HuH-7 (cell line): ENCODE measurements around the gene QRFP.
"Not testable (repeated sequence)": the region's sequence is repeated elsewhere in the genome, so short reads cannot be mapped to it uniquely, and the experiment has no call there.

Source experiments
- DNase-seq: peaks from one replicate; pipeline ENCODE4 v3.0.0; 2011; ENCODE audit warnings: low spot score

QRFP gene

DNA sequence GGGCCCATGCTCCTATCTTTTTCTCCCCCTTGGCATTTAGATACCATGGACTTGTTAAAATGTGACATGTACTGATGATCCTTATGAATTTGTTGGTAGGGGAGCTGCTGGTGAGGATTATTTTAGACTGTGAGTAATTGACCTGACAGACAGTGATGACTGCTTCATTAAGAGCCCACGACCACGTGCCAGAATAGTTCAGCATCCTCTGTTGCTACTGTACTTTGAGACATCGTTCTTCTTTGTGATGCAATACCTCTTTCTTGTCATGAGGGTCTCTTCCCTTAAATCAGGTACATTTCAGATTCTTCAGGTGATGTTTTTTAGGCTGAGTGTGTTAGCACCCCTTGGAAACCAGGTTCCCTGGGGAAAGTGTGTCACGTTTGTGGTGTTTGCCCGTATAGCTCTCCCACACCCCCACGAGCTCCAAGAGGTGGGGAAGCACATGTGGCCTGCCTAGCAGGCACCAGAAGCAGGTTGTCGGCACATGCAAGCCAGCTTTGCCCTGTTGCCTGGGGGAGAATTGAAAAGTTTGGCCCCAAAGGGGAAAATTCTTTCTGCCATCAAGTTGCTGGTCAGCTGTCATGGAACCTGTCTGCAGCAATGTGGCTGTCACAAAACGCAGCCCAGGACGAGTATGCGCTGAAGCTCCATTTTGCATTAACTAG lies 25.1 kb downstream of the QRFP start:
- DNase-seq: no peak

DNA sequence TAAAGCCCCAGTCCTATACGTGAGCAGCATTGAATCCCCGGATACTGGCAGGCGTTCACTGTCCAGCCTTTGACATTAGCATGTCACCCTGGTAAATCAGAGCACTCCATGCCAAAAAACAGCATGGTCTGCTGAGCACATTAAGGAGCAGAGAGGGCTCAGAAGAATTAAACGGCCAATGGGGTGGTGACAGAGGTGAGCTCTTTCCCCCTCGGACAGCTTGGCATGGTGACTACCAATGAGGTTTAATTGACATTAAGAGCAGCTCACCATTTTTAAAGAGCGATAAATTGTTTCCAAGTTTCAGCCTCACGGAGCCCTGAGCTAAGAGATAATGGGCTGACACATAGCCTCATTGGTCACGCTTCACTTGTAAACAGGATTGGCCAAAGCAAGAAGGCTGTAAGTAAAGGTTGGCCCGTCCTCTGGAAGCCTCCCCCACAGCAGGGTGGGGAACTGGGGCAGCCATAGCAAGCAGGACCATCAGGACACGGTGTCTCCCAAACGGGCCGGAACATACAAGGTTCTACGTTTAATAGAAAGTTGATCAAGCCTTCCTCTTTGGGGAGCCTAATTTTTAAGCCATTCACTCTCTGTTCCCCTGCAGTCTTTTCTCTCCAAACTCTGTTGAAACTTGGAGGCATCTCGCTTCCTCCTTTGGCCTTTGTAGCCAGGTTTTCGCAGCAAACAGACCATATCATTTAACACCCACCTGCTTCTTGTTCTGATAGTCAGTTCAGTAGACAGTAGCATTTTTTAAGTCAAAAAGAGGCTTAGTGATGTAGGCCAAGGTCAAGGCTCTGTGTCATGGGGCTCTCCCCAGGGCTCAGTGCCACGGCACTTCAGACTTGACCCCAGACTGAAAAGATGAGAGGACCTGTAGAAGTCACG lies 25.9 kb downstream of the QRFP start:
- DNase-seq: no peak

DNA sequence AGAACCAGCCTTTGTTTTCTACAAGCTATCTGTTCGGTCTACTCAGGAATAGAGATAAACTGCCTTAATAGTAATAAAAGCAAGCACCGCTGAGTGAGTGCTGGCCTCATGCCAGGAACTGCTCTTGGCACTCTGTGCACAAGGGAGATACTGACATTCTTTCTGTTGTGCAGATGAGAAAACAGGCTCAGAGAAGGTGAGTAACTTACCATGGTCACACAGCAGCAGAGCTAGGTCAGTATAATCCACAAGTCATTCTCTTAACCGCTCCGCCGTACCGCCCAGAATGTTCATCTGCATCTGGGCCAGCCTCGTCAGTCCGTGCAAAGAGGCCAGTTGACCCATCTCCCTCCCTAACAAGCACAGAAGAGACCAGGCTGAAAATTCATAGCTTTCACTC lies 27.4 kb downstream of the QRFP start:
- no peak for DNase-seq

DNA sequence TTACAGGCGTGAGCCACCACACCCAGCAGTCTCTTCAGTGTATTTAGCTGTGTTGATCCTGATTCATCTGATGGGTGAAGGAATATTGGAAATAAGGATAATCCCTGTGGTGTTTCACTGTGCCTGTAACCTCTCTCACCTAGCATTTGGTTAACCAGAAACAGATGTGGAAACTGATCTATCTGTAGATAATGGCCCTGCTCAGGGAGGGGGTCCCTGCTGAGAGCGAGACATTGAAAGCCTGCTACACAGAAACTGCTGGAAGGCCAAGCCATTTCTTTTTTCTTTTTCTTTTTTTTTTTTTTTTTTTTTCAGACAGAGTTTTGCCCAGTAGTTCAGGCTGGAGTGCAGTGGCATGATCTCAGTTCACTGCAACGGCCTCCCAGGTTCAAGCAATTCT lies 28.4 kb downstream of the QRFP start:
- DNase-seq: no peak

DNA sequence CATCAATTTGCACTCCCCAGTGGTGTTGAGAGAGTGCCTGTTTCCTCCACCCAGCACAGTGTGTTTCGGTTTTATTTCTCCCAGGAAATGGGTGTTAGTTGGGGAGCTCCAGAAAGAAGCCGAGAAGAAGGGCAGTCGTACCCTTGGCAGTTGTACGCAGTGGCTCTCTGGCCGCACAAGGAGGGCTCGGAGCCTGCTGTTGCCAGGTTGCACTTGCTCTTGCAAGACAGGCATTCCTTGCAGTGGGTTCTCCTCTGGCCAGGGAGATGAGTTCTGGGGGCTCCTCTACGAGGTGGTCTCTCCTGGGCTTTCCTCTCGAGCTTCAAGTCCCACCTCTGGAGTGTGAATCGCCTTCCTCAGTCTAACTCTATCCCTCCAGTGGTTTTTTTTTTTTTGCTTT lies 29.1 kb downstream of the QRFP start:
- no peak for DNase-seq

DNA sequence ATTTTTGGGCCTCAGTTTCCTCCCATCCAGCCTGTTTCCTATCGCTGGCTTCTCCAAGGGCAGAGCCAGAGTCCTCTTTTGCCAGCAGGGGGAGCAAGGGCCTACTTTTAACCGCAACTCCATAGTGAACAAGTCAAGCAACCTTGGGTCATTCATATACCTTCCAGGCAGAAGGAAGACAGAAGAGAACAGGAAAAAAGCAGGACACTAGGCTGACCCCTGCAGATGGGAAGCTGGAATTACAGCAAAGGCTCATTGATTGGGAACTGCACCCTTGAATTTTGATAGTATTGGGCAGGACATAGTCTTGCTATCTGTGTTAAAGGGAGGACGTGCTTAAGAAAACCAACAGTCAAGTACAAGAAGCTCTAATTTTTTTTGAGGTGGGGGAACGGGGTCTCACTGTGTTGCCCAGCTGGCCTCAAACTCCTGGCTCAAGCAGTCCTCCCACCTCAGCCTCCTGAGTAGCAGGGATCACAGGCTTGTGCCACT lies 30.1 kb downstream of the QRFP start:
- peak; percentile 79 for DNase-seq

DNA sequence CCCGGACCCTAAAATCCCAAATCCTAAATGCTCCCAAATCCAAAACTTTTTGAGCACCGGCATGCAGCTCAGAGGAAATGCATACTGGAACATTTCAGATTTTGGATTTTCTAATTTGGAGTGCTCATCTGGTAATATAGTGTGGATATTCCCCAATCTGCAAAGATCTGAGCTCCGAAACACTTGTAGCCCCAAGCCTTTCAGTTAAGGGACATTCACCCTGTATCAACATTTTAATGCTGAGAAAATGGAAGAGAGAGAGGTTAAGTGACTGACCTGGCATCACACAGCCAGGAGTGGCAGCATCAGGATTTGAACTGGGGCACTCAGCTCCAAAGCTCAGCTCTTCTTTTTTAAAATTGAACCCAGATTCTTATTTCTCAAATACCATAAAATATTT lies 30.7 kb downstream of the QRFP start:
- DNase-seq: no peak

DNA sequence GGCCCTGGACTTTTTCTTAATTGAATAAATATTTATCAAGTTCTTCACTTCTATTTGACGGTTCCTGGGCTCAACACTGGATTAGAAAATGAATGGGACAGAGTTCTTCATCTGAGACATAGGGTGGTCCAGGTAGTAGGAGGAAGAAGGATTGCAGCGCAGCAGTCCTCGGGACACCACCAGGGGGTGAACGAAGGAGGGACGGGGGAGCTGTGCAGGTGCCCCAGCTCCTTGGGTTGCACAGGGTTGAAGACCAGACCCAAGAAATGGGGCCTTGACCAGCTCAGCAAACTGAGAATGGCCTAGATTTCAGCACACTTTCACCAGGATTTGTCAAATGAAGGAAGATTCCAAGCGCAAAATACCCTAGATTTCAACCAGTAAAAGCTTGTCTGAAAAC lies 32.1 kb downstream of the QRFP start:
- DNase-seq: no peak

DNA sequence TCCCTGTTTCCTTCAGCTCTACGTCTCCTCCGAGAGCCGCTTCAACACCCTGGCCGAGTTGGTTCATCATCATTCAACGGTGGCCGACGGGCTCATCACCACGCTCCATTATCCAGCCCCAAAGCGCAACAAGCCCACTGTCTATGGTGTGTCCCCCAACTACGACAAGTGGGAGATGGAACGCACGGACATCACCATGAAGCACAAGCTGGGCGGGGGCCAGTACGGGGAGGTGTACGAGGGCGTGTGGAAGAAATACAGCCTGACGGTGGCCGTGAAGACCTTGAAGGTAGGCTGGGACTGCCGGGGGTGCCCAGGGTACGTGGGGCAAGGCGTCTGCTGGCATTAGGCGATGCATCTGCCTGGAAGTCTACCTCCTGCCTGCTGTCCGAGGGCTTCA lies 33.9 kb downstream of the QRFP start:
- no peak for DNase-seq

DNA sequence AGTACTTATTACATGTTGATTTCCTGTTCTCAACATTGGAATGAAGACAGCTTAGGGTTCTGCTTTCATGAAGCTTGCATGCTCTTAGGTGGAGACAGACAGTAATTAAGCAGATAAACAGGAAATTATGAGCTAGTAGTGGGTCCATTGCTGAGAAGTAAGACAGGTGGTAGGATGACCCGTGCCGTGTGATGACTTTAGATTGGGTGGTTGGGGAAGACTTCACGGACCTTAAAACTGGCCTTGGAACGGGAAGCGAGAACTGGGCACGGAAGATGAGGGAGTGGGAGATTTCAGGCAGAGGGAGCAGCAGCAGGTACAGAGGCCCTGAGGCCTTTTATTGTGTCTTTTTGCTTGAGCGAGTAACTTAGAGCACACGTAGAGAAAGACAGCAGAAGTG lies 34.4 kb downstream of the QRFP start:
- no peak for DNase-seq

DNA sequence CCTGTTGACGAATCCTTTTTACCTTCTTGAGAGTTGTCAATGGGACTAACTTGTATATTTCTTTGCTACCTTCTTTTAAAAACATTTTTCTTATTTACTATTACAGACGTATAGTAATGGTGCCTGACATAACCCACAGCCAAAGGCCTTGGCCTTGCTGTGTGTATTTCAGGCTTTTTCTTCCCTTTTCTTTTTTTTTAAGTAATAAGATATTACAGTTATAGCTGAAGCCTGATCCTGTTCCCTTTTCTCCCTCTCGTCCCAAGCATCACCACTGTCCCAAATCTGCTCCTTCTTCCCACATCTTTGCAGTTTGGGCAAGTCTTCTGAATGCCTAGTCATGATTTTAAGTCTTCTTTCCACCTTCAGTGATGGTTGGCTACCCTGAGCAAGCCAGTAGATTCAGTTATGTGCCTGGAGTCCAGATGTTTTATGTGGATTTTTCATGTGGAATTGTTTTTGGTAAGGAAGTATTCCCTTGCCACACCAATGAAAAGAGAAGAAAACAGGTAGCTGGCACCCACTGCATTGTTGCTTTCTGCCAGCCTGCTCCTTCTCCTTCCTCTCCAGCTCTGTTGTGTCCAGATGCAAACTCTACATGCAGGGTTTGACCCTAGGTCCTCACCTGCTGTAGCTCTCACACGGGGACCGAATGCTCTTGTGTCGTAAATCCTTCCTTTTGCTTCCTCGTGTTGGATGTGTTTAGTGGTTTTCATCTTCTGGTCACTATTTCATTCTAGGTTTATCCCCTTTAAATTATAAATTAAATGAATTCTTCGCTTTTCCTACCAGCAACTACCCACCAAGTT lies 35.0 kb downstream of the QRFP start:
- DNase-seq: no peak

DNA sequence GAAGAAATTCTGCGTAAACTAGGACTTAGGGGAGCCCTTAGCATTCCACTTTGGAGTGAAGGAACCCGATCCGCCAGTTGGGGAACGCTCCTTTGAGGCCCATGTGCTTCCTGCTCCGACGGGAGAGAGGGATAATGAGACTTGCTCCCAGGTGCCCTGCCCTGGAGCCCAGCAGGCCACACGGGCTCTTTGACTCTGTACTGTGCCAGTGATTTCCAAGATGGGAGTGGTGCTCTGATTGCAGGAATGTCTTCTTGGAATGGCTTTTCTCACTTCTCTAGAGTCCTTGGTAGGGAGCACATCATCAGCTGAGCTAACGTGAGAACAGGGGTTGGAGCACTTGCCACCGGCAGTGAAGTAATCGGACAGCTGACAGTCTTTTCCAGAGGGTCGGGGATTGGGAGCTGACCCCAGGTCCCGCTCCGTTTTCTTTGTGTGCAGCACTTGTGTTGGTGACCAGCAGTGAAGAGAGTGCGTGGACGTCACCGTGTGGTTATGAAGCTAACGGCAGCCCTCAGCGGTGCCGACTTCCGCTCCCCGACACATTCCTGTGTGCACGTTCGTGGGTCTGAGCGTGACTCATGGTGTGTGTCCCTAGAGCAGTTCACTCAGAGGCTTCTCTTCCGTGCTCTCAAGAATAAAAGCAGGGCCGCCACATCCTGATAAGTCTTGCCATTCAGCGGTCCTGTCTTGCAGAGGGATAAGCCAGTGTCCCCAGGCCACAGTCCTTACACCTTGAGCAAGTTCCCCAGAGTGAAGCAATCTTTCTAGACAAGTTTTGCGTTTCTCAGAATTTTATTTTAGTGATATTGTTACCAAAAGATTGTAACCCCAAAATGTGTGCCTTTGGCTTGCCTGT lies 35.9 kb downstream of the QRFP start:
- DNase-seq: no peak

DNA sequence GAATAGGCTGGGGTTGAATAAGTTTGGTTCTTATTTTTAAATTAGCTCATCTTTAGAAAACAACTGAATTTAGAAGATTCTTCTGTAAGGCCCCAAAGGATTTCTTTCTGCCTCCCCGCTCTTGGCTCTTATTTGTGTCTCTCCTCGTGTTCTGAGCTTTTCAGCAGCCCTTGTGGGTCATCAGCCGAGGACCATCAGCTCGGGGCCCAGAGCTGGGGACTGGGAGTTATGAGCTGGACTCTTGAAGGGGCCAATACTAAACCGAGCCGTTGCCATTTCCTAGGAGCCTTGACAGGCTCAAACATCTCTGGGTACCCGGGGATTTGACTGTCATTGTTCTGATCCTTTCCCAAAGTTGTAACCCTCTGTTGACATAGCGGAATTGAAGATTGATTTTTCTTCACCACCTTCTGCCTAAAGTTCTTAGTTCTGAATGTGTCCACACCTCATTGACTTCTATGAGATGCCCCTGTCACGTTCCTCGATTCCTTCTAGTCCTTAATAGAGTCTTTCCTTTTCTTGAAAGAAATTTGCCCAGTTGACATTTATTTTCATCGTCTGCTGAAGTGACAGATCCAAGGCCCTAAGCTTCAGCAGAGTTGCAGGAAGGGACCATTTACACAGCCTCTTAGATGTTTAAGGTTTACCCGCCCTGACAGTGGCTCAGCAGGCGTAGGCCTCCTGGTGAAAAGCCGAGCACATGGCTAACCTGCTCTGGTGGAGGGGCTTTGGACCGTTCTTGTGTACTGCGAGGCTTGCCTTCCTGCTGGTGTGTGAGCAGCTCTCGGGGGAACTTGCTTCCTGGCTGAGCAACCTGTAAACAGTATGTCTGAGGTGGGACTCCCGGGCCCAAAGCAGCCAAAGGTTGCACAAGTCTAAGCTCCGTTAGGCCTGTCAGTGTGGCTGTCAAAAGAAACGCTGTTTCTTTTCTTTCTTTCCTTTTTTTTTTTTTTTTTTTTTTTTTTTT lies 37.6 kb downstream of the QRFP start:
- DNase-seq: no peak

DNA sequence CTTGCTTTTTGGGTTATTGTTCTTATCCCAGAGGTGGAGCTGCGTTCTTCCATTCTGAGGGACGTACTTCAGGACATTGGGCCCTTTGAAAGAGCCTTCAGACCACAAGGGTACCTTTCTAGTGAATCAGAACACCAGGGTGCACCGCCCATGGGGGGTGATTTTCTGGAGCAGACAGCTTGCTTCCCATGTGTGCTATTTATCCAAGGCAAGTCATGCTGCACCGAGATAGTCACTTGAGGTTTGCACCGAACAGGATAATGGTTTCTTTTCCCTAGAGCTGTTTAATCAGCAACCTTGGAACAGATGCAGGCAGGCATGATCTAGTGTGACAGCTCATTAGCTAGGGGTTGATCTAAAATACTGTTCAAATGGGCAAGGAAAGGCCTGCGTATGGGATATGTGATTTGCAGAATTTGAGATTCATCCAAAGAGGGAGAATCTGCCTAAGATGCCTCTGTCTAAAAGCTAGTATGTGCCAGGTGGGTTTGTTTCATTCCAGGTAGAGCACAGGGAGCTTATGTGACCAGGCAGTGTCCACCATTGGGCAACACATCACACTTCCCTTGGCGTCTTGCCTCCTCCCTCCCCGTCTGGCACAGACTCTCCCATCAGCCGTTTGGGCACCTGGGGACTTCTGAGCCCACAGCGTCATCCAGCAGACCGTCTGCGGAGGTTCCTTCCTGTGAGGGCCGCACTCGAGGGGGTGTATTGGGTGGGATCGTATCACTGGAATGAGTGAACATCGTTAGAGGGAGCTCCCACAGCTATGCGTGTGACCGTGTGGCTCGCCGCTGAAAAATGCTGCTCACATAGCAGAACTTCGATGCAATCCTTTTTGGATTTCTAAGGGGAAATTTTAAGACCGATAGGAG lies 38.5 kb downstream of the QRFP start:
- DNase-seq: no peak

DNA sequence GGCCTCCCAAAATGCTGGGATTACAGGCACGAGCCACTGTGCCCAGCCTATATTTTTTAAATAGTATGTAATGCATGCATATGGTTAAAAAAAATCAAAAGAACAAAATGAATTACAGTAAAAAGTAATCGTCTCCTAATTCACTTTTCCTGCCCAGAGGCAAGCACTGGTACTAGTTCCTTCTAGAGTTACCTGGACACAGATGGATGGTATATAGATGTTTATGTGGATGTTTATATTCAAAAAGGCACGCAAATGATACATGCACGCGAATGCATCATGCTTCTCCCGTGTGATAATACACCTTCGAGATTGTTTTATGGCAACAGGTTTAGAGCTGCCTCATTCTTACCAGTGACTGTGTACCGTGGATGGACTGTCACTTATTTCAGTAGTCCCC lies 40.1 kb downstream of the QRFP start:
- DNase-seq: no peak

DNA sequence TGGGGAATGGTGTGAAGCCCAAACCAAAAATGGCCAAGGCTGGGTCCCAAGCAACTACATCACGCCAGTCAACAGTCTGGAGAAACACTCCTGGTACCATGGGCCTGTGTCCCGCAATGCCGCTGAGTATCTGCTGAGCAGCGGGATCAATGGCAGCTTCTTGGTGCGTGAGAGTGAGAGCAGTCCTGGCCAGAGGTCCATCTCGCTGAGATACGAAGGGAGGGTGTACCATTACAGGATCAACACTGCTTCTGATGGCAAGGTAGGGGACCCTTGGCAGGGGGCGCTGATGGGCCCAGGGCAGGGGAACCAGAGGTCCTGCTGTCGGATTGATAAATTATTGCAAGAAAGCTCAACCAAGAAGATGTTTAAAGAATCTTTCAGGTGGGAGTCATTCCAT lies 41.8 kb downstream of the QRFP start:
- no peak for DNase-seq

DNA sequence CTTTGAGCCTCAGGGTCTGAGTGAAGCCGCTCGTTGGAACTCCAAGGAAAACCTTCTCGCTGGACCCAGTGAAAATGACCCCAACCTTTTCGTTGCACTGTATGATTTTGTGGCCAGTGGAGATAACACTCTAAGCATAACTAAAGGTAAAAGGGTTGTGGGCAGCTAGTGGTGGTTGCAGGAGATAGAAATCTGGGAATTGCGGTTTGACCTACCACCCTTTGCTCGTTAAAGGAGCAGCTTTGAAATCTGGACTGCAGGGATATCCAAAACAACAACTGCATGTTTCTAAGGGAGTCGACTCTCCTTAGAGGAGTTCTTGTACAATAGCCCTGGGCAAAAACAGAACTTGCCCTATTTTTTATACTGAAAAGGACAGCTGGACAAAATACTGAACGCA lies 42.5 kb downstream of the QRFP start:
- DNase-seq: peak; percentile 39

DNA sequence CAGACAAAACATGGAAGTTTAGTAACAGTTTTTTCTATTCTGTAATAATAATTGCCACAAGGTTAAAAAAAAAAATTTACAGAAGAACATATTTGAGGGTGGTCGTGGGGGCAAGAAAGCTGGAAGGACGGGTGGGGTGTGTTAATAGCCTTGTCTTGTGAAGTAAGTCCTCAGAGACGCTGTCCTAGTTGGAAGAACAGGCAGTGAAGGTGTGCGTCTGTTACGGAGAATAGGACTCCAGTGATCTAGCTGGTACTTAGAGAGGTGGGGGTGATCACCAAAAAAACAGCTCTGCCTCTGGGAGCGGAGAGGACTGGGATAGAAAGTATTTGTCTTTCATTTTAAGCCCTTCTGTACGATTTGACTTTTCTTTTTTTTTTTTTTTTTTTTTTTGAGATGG lies 43.8 kb downstream of the QRFP start:
- no peak for DNase-seq

DNA sequence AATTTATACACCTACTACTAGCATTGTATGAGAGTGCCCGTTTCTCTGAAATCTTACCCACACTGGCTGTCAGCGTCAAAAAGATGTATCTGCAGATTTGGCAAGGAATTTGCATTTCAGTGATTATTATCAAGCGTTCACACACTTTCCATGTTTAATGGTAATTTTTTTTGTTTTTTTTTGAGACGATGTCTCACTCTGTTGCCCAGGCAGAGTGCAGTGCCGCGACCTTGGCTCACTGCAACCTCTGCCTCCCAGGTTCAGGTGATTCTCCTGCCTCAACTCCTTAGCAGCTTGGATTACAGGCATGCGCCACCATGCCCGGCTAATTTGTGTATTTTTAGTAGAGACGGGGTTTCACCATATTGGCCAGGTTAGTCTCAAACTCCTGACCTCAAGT lies 47.3 kb downstream of the QRFP start:
- DNase-seq: no peak

DNA sequence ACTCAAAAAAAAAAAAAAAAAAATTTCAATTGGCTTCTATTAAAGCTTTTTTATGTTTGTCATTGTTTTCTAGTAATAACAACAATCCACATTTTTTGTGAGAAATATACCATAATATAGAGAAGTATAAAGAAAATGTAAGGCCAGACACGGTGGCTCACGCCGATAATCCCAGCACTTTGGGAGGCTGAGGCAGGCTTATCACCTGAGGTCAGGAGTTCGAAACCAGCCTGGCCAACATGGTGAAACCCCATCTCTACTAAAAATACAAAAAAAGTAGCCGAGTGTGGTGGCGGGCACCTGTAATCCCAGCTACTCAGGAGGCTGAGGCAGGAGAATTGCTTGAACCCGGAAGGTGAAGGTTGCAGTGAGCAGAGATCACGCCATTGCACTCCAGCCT lies 48.1 kb downstream of the QRFP start:
- DNase-seq: not testable (repeated sequence)
